NCI-H1105 (cell line): ENCODE measurements around the gene DPYSL3.
"Not testable (repeated sequence)": the region's sequence is repeated elsewhere in the genome, so short reads cannot be mapped to it uniquely, and the experiment has no call there.

Experiments used
- DNase-seq: peaks from one replicate; lab custom pipeline; 2025; lab: John Stamatoyannopoulos, UW

DPYSL3 gene

DNA sequence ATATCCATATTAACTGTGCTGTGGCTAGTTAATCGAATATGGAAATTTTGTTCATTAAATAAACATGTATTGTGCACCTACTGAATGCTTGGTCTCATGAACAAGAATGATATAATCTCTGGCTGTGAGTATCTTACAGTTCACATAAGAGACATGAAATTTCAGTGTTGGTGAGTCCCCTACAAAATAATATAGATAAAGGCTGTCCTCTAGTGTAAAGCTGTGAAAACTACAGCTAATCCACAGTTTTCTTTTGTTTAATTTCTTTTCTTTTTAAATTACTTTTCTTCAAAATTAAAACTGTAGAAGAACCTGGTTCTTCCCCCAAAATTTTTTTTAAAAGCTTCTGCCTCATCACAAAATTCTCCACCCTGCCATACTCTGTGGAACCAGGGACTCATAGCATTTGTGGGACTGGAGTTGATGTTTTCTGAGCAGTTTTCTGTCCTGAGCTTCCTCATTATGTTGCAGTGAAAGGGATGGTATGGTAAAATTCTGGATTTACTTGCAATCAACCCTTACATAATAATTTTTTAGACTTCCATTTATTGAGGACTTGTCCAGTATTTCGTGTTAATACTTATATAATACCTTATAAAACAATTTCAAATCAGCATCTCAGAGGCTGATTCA is 140.0 kb downstream of the DPYSL3 start:
- DNase-seq, result peak; percentile 22

DNA sequence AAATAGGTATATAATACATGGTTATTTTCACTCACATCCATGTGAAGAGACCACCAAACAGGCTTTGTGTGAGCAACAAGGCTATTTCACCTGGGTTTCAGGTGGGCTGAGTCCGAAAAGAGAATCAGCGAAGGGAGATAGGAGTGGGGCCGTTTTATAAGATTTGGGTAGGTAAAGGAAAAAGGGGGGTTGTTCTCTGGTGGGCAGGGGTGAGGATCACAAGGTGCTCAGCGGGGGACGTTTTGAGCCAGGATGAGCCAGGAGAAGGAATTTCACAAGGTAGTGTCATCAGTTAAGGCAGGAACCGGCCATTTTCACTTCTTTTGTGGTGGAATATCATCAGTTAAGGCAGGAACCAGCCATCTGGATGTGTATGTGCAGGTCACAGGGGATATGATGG is 142.5 kb downstream of the DPYSL3 start:
- DNase-seq, result not testable (repeated sequence)

DNA sequence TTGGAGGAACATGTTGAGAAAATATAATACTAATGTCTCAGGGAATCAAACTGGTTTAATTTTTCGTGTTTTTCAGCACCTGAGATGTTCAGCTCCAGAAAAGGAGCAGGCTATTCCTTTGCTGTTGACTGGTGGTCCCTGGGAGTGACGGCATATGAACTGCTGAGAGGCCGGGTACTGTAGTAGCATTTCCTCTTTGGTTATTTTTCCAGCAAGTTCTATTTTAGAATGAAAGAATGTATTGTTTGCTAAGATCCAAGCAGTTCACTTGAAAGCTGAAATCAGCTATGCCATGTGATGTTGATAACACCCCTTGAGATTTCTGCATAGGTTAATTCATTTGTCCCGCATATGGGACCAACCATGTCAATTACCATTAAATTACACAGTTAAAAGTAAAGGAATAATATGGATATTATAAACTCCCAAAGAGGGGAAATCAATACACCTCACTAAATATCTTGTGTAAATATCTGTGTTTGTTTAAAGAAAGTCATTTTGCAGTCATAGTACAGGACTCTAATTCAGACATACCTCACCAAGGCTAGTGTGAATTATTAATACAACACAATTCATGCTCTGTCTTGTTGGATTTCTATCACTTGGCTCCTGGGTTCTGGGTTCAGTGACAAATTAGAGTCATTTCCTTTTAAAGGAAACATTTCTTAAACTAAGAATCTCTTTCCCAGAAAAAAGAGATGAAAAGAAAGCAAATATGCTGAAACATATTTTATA is 148.3 kb downstream of the DPYSL3 start:
- no peak for DNase-seq

DNA sequence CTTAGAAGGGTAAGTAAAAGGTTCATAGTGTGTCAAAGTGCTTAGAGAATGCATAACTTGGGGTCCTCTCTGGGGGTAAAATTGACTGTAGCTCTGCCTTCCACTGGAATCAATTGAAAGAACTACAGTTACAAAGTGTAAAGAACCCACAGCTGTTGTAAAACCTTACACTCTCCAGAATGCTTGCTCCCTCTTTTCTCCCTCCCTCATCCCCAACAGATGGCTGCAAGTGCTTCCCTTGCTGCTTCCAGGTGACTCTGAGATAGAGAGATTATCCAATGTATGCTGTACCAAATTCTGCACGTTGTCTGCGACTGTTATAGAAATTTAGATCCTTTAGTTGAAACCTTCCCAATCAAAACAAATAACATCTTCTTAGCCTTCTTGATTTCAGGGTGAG is 149.1 kb downstream of the DPYSL3 start:
- no peak for DNase-seq

DNA sequence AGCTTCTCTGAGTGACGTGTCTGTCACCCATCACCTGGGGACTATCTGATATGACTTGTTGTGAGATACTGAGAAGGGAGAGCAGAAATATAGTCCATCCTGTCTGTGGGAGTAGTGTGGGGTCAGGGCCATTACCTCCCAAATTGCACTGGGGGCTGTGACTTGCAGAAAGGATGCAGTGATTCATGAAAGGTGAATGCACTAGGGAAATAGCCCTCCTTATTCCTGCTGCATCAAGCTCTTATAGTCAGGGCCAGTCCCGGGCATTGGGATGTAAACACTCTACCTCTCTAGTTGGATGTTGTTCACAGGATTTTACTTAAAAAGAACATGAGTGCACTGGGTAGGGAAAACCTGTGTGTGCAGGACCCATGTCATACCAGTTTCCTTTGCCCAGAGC is 150.3 kb downstream of the DPYSL3 start:
- DNase-seq, result no peak

DNA sequence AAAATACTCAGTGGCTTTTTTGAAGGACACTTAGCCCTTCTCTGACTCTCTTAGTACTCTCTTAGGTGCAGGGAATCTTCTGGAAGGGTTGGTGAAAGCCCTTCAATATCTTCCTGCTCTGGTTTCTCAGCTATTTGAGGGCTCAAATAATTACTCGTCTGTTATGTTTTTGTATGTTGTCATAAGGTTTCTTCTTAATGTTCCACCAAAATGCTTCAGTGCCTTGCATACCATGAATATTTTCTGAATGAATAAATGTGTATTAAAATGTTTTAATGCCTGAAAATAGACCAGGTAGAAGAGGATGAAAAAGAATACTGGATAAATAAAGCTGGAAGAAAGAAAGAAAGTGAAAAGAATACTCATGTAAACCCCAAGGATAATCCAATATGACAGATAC is 150.8 kb downstream of the DPYSL3 start:
- DNase-seq, result no peak

DNA sequence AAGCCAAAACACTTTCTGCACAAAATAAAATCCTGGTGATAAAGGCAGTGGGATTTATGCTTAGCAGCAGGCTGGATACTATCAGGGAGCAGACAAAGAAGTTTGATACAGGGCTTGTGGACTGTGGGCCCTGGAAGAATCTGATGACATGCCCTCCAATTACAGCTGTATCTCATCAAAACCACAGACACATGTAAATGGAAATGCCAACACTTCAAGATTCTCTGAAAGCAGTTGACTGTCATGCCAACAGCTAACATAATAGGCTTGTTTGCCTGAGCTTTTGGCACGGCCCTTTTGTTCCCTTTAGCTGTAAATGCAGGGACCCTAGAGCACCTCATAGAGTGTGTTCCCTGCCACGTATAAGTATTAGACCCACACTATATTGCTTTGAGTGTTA is 160.6 kb downstream of the DPYSL3 start:
- no peak for DNase-seq

DNA sequence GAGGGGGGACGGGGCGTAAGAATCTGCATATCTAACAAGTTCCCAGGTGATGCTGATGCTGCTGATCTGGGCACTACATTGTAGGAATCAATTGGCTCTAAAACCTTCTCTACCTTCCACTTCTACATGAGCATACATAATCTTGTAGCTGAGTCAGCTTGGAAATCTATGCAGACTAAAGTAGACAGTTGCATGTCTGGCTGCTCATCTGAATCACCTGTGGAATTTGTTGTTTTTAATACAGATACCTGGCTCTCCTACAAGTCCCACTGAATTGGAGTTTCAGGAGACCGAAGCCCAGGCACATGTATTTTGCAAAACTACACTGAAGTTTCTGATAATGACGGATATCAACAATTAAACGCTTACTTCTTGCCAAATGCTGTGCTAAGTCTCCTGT is 161.4 kb downstream of the DPYSL3 start:
- DNase-seq, result no peak

DNA sequence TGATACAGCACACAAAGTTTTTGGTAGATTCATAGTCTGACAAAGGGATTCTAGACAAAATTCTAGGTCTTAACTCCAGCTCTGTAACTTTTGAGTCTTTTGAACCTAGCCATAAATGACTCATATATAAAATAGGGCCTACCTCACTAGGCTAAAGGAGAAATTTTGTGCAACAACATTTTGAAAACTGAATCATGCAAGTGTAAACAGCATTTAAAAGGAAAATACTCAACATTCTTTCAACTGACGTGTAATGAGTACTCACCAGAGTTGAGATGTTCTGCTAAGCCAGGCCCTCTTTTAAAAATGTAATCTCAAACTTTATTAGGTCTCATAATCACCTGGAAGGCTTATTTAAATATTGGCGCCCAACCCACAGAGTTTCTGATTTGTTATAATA is 161.8 kb downstream of the DPYSL3 start:
- DNase-seq, result no peak

DNA sequence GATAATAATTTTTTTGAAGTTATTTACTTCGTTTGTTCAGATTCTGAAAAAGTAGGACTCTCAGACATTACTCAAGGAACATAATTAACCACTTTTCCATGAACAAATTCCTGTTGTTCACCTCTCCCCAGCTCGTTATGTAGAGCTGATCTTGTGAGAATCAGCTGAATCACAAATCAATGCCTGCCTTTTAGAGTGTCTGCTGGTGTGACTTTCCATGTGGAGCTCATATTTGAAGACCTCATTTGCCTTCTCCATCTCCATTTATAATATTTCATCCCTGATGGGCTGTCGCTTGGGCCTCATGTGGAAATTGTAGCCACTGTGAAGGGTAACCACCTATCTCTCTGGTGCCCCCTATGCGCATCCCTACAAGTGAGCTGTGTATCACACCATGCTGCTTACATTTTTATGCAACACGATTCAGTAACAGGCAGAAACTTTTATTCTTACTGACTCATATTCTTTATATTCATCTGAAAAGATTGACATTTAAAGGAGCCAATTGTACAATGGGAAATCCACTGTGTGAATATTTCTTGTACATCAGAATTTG is 163.8 kb downstream of the DPYSL3 start:
- DNase-seq, result no peak

DNA sequence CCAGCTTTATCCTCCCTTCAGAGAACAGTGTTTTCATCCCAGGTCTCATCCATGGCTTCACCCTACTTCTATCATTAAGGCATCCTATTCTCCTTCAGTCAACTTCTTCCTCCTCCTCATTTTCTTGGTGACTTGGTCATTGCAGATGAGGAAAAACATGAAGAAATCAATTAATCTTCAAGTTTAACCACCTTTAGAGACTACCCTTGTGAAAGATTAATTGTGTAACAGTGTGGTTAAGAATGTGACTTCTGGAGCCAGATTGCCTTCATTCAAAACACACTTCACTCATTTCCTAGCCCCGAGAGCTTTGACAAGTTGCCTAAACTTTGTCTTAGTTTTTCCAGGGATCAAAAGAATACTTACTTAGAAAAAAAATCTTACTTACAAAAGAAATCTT is 165.0 kb downstream of the DPYSL3 start:
- DNase-seq, result no peak

DNA sequence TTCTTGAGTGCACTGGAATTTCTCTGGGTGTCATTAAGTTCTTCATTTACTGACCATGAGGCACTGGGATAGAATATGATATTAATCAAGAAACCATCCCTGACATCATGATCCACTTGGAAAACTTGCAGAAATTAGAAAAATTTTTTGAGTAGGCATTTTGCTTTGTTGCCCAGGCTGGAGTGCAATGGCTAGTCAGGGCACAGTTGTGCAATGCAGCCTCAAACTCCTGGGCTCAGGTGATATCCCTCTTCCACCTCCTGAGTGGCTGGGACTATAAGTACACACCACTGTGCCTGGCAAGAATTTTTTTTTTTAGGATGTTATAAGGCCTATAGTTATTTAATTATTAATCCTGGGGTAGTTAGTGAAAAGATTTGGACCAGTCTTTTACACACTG is 168.5 kb downstream of the DPYSL3 start:
- DNase-seq, result no peak

DNA sequence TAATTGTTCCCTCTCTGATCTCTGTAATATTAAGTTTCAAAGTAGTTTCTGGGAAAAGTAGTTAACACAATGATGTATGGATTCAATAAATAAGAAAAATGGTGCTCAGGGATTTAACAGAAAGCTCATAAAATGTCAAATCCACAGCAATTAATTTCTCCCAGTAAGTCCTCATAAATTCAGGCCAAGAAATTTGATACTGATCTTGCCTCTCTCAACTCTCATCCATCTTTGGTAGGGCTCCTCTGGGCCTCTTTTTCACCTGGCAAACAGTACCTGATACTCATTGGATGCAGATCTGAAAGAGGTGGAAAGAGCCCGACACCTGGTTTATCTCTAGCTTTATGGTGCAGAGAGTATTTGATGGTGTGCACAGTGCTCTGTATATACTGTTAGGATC is 168.9 kb downstream of the DPYSL3 start:
- no peak for DNase-seq
